BJ (cell line): ENCODE results near the gene DECR2. TPM values are rescaled to one million over a fixed set of nuclear protein-coding genes. Genes with fewer than 3 reads are reported as not detected.

Experiments
- CTCF ChIA-PET: fragments of 350-600 bp; formaldehyde crosslinking; extraction: SDS; loops from one replicate; lab custom pipeline; 2021; ENCODE audit warnings: antibody characterized with exemption, inconsistent platforms; lab: Yijun Ruan, JAX
- POLR2A ChIA-PET: fragments of 300-600 bp; sonication (Branson Sonifier 250); formaldehyde crosslinking; extraction: SDS; loops from one replicate; lab custom pipeline; 2021; ENCODE audit warnings: antibody characterized with exemption; lab: Charles Lee
- DNase-seq: peaks from one replicate; pipeline ENCODE4 v3.0.0-alpha.2; 2011; ENCODE audit warnings: low read depth
- H3K27me3 ChIP-seq: 2 replicates; pipeline ENCODE4 v1.6.0; 2011; ENCODE audit warnings: low read length; ENCODE audit not compliant: control insufficient read depth, insufficient read depth
- H3K36me3 ChIP-seq: 2 replicates; pipeline ENCODE4 v1.5.1; 2011; ENCODE audit warnings: low read length; ENCODE audit not compliant: control insufficient read depth, insufficient read depth
- H3K4me3 ChIP-seq: 2 replicates; pipeline ENCODE4 v1.5.1; 2011; ENCODE audit warnings: low read depth, mild to moderate bottlenecking, control low read depth, low read length
- CTCF ChIP-seq: IDR thresholded peaks from 2 replicates; pipeline ENCODE4 v1.5.1; 2011; ENCODE audit warnings: low read depth, mild to moderate bottlenecking, control low read depth, inconsistent platforms, low read length, moderate library complexity; ENCODE audit not compliant: insufficient read depth
- polyA plus RNA-seq: library from polyadenylated mRNA; depleted of rRNA; stranded (reverse); fragments of >200 nt; gene quantifications from 2 replicates; pipeline ENCODE4 v1.2.3, GENCODE V29; 2011

DECR2 gene
- polyA plus RNA-seq, 1 experiment: 23.6 TPM

GRCh38 chr16:363766-364490, 37.8 kb upstream of the DECR2 start:
- peaks cover 20% of the 10 kb centered on the region for H3K36me3 ChIP-seq
- POLR2A ChIA-PET: no interaction called here
- no peak overlapping the region for H3K4me3 ChIP-seq
- no peak for DNase-seq
- CTCF ChIA-PET: interaction anchor here (0.9 to 2.7 kb wide), 6 partner anchors 12 to 267 kb away, joined by 3 to 67 read pairs (median 8); partner anchors contain the start of gene AXIN1
- H3K27me3 ChIP-seq: no peaks in the 10 kb centered on the region
- no peak for TF ChIP-seq CTCF

- DNase-seq: no peak
- Histone ChIP-seq H3K36me3 (peaks cover 21% of the 10 kb centered on the region), H3K4me3 (no peak overlapping the region), H3K27me3 (no peaks in the 10 kb centered on the region)
- no peak for TF ChIP-seq CTCF
- ChIA-PET POLR2A (no interaction called here), CTCF (interaction anchor here (0.8 to 1.3 kb wide), 4 partner anchors 8 to 268 kb away, joined by 3 to 4 read pairs (median 3); no protein-coding TSS in a partner anchor)
These were observed 36.8 kb upstream of the DECR2 start for GRCh38 chr16:364595-365491.

GRCh38 chr16:366476-366875, 35.2 kb upstream of the DECR2 start:
- TF ChIP-seq CTCF: no peak
- Histone ChIP-seq H3K36me3 (peaks cover 23% of the 10 kb centered on the region), H3K27me3 (no peaks in the 10 kb centered on the region), H3K4me3 (no peak overlapping the region)
- CTCF ChIA-PET: no interaction called here
- no peak for DNase-seq
- POLR2A ChIA-PET: no interaction called here

GRCh38 chr16:367333-367903, 34.3 kb upstream of the DECR2 start:
- H3K4me3 ChIP-seq: no peak overlapping the region
- no peak for TF ChIP-seq CTCF
- ChIA-PET POLR2A (no interaction called here), CTCF (no interaction called here)
- H3K36me3 ChIP-seq: peaks cover 28% of the 10 kb centered on the region
- H3K27me3 ChIP-seq: no peaks in the 10 kb centered on the region
- no peak for DNase-seq
